ENCODE data around the gene CCNB1IP1. TPM values are rescaled to one million over a fixed set of nuclear protein-coding genes. Genes with fewer than 3 reads are reported as not detected.

The CCNB1IP1 gene
- polyA plus RNA-seq, 1 donor, result 58.8 TPM

Other genes starting within 250 kb of the CCNB1IP1 start
- not detected for gene OR4K17, start 222.5 kb downstream of the CCNB1IP1 start, polyA plus RNA-seq (ENCODE audit: insufficient read length)
- not detected for gene OR4N5, start 194.5 kb downstream of the CCNB1IP1 start, polyA plus RNA-seq (ENCODE audit: insufficient read length)
- not detected for gene OR11G2, start 142.4 kb downstream of the CCNB1IP1 start, polyA plus RNA-seq (ENCODE audit: insufficient read length)
- gene OR11H6, start 109.6 kb downstream of the CCNB1IP1 start, polyA plus RNA-seq (ENCODE audit: insufficient read length), result not detected
- gene OR11H7, start 104.3 kb downstream of the CCNB1IP1 start, polyA plus RNA-seq (ENCODE audit: insufficient read length), result not detected
- not detected for gene OR11H4, start 94.0 kb downstream of the CCNB1IP1 start, polyA plus RNA-seq (ENCODE audit: insufficient read length)
- gene TTC5, start 27.3 kb downstream of the CCNB1IP1 start, polyA plus RNA-seq (ENCODE audit: insufficient read length), result 11.3 TPM
- 35.5 TPM for gene PARP2, start 10.4 kb upstream of the CCNB1IP1 start, polyA plus RNA-seq (ENCODE audit: insufficient read length)
- gene TEP1, start 80.2 kb upstream of the CCNB1IP1 start, polyA plus RNA-seq (ENCODE audit: insufficient read length), result 17.5 TPM
- gene KLHL33, start 102.9 kb upstream of the CCNB1IP1 start, polyA plus RNA-seq (ENCODE audit: insufficient read length), result 0.97 TPM
- gene OSGEP, start 121.5 kb upstream of the CCNB1IP1 start, polyA plus RNA-seq (ENCODE audit: insufficient read length), result 41.9 TPM
- gene APEX1, start 121.9 kb upstream of the CCNB1IP1 start, polyA plus RNA-seq (ENCODE audit: insufficient read length), result 163 TPM
- gene PIP4P1, start 128.2 kb upstream of the CCNB1IP1 start, polyA plus RNA-seq (ENCODE audit: insufficient read length), result 18.6 TPM
- 7.3 TPM for gene PNP, start 136.1 kb upstream of the CCNB1IP1 start, polyA plus RNA-seq (ENCODE audit: insufficient read length)
- not detected for gene RNASE10, start 172.3 kb upstream of the CCNB1IP1 start, polyA plus RNA-seq (ENCODE audit: insufficient read length)
- not detected for gene RNASE9, start 227.8 kb upstream of the CCNB1IP1 start, polyA plus RNA-seq (ENCODE audit: insufficient read length)